Measurements from ENCODE around the gene SURF1. TPM values are rescaled to one million over a fixed set of nuclear protein-coding genes. Genes with fewer than 3 reads are reported as not detected.

The SURF1 gene
- total RNA-seq, result 19.9 and 27.8 TPM in 2 replicates

GRCh38 chr9:133356391-133357091, at the start of gene SURF1, which contains the start of gene SURF2:
SURF1 (minus strand) TSS chr9:133356487; CDS start chr9:133356453, 34 bp downstream.
SURF2 (plus strand) TSS chr9:133356550; CDS start chr9:133356593, 43 bp downstream.

GRCh38 chr9:133375724-133376654, 19.7 kb upstream of the SURF1 start, which contains the start of the genes STKLD1 and SURF4:
STKLD1 (plus strand) TSS chr9:133376366; CDS start chr9:133376474, 108 bp downstream.
SURF4 (minus strand) TSS chr9:133376060; CDS start chr9:133375969, 91 bp downstream.

GRCh38 chr9:133347985-133348717, 8.1 kb downstream of the SURF1 start, which contains the start of the genes MED22 and RPL7A:
MED22 (minus strand) TSS chr9:133348131; CDS start chr9:133346662, 1,469 bp downstream.
RPL7A (plus strand) TSS chr9:133348218; CDS start chr9:133348244, 26 bp downstream.

GRCh38 chr9:133335924-133336811, 20.1 kb downstream of the SURF1 start, which contains the start of gene SURF6:
SURF6 (minus strand) TSS chr9:133336188; CDS start chr9:133336132, 56 bp downstream.

Other genes with a start within 250 kb of the SURF1 start
- 30.6 and 30.9 TPM in 2 replicates for gene RALGDS, start 235.2 kb downstream of the SURF1 start, total RNA-seq
- 9.6 and 11.2 TPM in 2 replicates for gene GBGT1, start 192.6 kb downstream of the SURF1 start, total RNA-seq
- gene OBP2B, start 147.2 kb downstream of the SURF1 start, total RNA-seq, result not detected in 2 replicates
- gene ABO, start 81.3 kb downstream of the SURF1 start, total RNA-seq, result not detected in 2 replicates
- 10.6 and 13.9 TPM in 2 replicates for gene SURF6, start 20.3 kb downstream of the SURF1 start, total RNA-seq
- gene MED22, start 8.4 kb downstream of the SURF1 start, total RNA-seq, result 13.2 and 13.9 TPM in 2 replicates
- 2,993 and 3,212 TPM in 2 replicates for gene RPL7A, start 8.3 kb downstream of the SURF1 start, total RNA-seq
- gene SURF2, start 63 bp upstream of the SURF1 start, total RNA-seq, result 18.7 and 19.7 TPM in 2 replicates
- gene SURF4, start 19.6 kb upstream of the SURF1 start, total RNA-seq, result 376 and 383 TPM in 2 replicates
- 0.36 and 0.47 TPM in 2 replicates for gene STKLD1, start 19.9 kb upstream of the SURF1 start, total RNA-seq
- 20.2 and 23.5 TPM in 2 replicates for gene REXO4, start 61.5 kb upstream of the SURF1 start, total RNA-seq
- 0.27 and 1.3 TPM in 2 replicates for gene ADAMTS13, start 65.9 kb upstream of the SURF1 start, total RNA-seq
- 7.7 and 9.9 TPM in 2 replicates for gene CACFD1, start 103.5 kb upstream of the SURF1 start, total RNA-seq
- 22.2 and 27.3 TPM in 2 replicates for gene SLC2A6, start 122.6 kb upstream of the SURF1 start, total RNA-seq
- gene MYMK, start 168.5 kb upstream of the SURF1 start, total RNA-seq, result not detected in 2 replicates
- 0.75 TPM in 1 of 2 replicates, not detected in the other for gene ADAMTSL2, start 178.2 kb upstream of the SURF1 start, total RNA-seq